Measurements from ENCODE around the gene PKP3.

DNA sequence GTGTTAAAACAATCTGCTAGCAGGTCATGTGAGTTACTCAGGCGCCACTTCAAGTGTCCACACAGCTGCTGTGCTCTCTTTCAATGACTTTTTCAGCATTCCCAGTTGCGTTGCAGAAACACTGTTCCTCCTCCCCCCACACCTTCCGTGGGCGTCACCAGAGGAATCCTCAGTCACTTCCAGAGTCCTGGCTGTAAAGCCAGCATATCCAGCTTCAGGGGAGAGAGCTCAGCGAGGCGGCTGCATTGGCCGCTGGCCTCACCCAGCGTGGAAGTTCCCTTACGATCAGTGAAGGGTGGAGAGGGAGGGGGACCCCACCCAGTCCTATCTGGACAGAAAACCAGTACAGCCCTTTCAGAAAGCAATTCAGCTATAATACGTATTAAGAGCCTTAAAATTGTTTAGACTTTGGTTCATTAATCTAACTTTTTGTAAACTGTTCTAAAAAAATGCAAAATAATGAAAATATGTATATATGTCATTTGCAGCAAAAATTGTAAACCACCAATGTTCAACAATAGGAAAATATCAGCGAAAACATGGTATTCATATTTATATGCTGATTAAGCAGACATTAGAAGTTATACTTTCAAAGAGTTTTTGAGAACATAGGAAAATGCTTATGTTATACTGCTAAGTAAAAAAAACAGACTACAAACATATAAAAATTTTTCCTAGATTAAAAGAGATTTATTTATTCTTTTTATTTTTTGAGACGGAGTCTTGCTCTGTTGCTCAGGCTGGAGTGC lies 50.6 kb downstream of the PKP3 start:
- TF ChIP-seq, protein P1, sequence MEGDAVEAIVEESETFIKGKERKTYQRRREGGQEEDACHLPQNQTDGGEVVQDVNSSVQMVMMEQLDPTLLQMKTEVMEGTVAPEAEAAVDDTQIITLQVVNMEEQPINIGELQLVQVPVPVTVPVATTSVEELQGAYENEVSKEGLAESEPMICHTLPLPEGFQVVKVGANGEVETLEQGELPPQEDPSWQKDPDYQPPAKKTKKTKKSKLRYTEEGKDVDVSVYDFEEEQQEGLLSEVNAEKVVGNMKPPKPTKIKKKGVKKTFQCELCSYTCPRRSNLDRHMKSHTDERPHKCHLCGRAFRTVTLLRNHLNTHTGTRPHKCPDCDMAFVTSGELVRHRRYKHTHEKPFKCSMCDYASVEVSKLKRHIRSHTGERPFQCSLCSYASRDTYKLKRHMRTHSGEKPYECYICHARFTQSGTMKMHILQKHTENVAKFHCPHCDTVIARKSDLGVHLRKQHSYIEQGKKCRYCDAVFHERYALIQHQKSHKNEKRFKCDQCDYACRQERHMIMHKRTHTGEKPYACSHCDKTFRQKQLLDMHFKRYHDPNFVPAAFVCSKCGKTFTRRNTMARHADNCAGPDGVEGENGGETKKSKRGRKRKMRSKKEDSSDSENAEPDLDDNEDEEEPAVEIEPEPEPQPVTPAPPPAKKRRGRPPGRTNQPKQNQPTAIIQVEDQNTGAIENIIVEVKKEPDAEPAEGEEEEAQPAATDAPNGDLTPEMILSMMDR (IDR thresholded peaks at IDR 0.05) = no peak
- no peak for TF ChIP-seq POLR2A (IDR thresholded peaks at IDR 0.05)

All from testis (tissue), 2 donors.